Body of pancreas (tissue), 4 donors: ENCODE results near the gene PELO.

Experiments used
- CTCF ChIP-seq, 7 experiments: fragments of 450-650 bp in 4 of 7; fragments of 200-600 bp in 3 of 7; sonication (generic) in 3 of 7; IDR thresholded peaks; one replicate each; pipeline ENCODE4 v1.5.1; 2016 to 2019; ENCODE audit warnings: antibody characterized with exemption in 7 of 7
- POLR2A ChIP-seq, 3 donors: fragments of 450-650 bp; IDR thresholded peaks; one replicate each; pipeline ENCODE4 v1.6.1; 2016; ENCODE audit warnings: antibody characterized with exemption in 3 of 3, mild to moderate bottlenecking in 2 of 3

DNA sequence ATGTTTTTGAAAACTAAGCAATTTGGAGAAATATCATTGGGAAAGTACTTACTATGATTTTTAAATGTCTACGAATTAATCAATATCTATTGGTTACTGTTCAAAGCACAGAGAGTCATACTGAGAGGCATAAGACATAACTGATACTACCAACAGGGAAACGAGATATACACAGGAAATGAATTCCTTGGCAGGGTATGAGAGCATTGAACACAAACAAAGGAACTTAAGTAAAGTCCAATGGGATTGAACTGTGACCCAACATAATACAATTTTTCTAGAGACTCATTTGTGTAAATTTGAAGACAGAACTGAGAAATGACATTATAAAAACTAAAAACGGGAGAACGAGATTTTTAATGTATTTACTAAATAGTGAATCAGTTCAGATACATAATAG lies 1.3 kb upstream of the PELO start:
- TF ChIP-seq CTCF (IDR thresholded peaks at IDR 0.05): no peak
- TF ChIP-seq POLR2A (IDR thresholded peaks at IDR 0.05): no peak
